HepG2 (cell line): ENCODE results near the gene ABCD1. TPM values are rescaled to one million over a fixed set of nuclear protein-coding genes. Genes with fewer than 3 reads are reported as not detected.

Experiments used
- ATAC-seq: fragments of 200-7000 bp; cut with Tn5 transposase; 3 replicates; pipeline ENCODE4 v1.9.1; 2020; ENCODE audit warnings: mild to moderate bottlenecking, moderate library complexity
- BruUV-seq: library from RNA; stranded (reverse); fragments of 400-500 nt; replicated peaks from 2 replicates; lab custom pipeline; 2021; lab: Mats Ljungman, UMichigan
- CTCF ChIA-PET: fragments of 300-600 bp; formaldehyde crosslinking; extraction: SDS; loops from one replicate; lab custom pipeline; 2021; ENCODE audit warnings: low total read pairs, inconsistent platforms, low intra/inter-chr PET ratio; lab: Yijun Ruan, JAX
- POLR2A ChIA-PET: fragments of 350-600 bp; sonication (Branson Sonifier 250); formaldehyde crosslinking; loops from one replicate; lab custom pipeline; 2020; ENCODE audit warnings: antibody characterized with exemption, inconsistent platforms; lab: Yijun Ruan, JAX
- DNase-seq: peaks from one replicate; pipeline ENCODE4 v3.0.0-alpha.2; 2015; ENCODE audit warnings: low spot score
- FAIRE-seq: peaks from 3 replicates; lab custom pipeline; 2011; peaks lifted over from hg19 to GRCh38; lab: Jason Lieb, UNC
- H2AFZ ChIP-seq: one replicate; pipeline ENCODE4 v1.6.1; 2011; ENCODE audit warnings: low read length, inconsistent platforms
- H3K27ac ChIP-seq: fragments of 300-600 bp; 3 replicates; pipeline ENCODE4 v1.8.0; 2011; ENCODE audit warnings: mixed run types, mild to moderate bottlenecking, mixed read lengths, low read length, inconsistent platforms; ENCODE audit not compliant: insufficient read depth; ENCODE audit errors: extremely low read length
- H3K27me3 ChIP-seq, 2 experiments: fragments of 200-600 bp in 1 of 2; 2 replicates in 1 of 2; 3 replicates in 1 of 2; pipeline versions ENCODE4 v1.6.0 to v1.8.0; 2011; ENCODE audit warnings: low read length in 2 of 2, mild to moderate bottlenecking in 2 of 2, moderate library complexity in 2 of 2, inconsistent platforms in 1 of 2; ENCODE audit not compliant: insufficient read depth in 2 of 2, control insufficient read depth in 1 of 2
- H3K36me3 ChIP-seq, 2 experiments: fragments of 200-600 bp in 1 of 2; replicated peaks in 1 of 2; 2 replicates in 1 of 2; 3 replicates in 1 of 2; pipeline versions ENCODE4 v1.5.1 to v1.8.0; 2011; ENCODE audit warnings: low read length in 2 of 2, inconsistent platforms in 1 of 2; ENCODE audit not compliant: insufficient read depth in 2 of 2, control insufficient read depth in 1 of 2
- H3K4me1 ChIP-seq: 2 replicates; pipeline ENCODE4 v1.5.1; 2012; ENCODE audit warnings: low read length, inconsistent platforms; ENCODE audit not compliant: insufficient read depth
- H3K4me2 ChIP-seq: 2 replicates; pipeline ENCODE4 v1.6.0; 2011; ENCODE audit warnings: low read depth, low read length, inconsistent platforms
- H3K4me3 ChIP-seq, 3 experiments: fragments of 200-600 bp in 1 of 3; sonication (generic), shearing (Covaris generic) in 1 of 3; replicated peaks in 1 of 3; 2 replicates each; pipeline ENCODE4 v1.5.1; 2011 to 2016; ENCODE audit warnings: low read length in 3 of 3, inconsistent platforms in 2 of 3, low read depth in 2 of 3, mild to moderate bottlenecking in 2 of 3, control low read depth in 1 of 3, mixed read lengths in 1 of 3; ENCODE audit not compliant: insufficient read depth in 1 of 3
- H3K79me2 ChIP-seq: one replicate; pipeline ENCODE4 v1.6.1; 2011; ENCODE audit warnings: low read length, inconsistent platforms; ENCODE audit not compliant: insufficient read depth
- H3K9ac ChIP-seq: 2 replicates; pipeline ENCODE4 v1.6.0; 2011; ENCODE audit warnings: mild to moderate bottlenecking, low read depth, low read length, inconsistent platforms; ENCODE audit not compliant: insufficient read depth
- H3K9me3 ChIP-seq: 2 replicates; pipeline ENCODE4 v1.5.1; 2012; ENCODE audit warnings: mild to moderate bottlenecking, low read length
- H4K20me1 ChIP-seq: 2 replicates; pipeline ENCODE4 v1.6.0; 2011; ENCODE audit warnings: inconsistent platforms, mild to moderate bottlenecking, low read length, moderate library complexity; ENCODE audit not compliant: insufficient read depth
- AFF4 ChIP-seq: sonication (generic); formaldehyde crosslinking; IDR thresholded peaks from 2 replicates; pipeline ENCODE4 v1.4.0; 2020; ENCODE audit warnings: missing genetic modification reagents
- ARID5B ChIP-seq: IDR thresholded peaks from 2 replicates; pipeline ENCODE4 v1.4.0; 2020; ENCODE audit warnings: mild to moderate bottlenecking, missing genetic modification reagents
- ATF7-NPFF ChIP-seq: sonication (generic); formaldehyde crosslinking; IDR thresholded peaks from 2 replicates; pipeline ENCODE4 v1.8.1; 2023; ENCODE audit warnings: mild to moderate bottlenecking, low read depth, missing genetic modification reagents, moderate library complexity
- GFI1 ChIP-seq: sonication (generic); formaldehyde crosslinking; IDR thresholded peaks from 2 replicates; pipeline ENCODE4 v1.5.0; 2020; ENCODE audit warnings: missing genetic modification reagents, mild to moderate bottlenecking, borderline replicate concordance
- MEF2D ChIP-seq: sonication (generic); formaldehyde crosslinking; IDR thresholded peaks from 2 replicates; pipeline ENCODE4 v1.5.1; 2020; ENCODE audit warnings: mild to moderate bottlenecking, missing genetic modification reagents
- SMAD1 ChIP-seq: sonication (generic); formaldehyde crosslinking; IDR thresholded peaks from 2 replicates; pipeline ENCODE4 v1.4.0; 2020; ENCODE audit warnings: missing genetic modification reagents, low read depth, mild to moderate bottlenecking, borderline replicate concordance
- TEAD2 ChIP-seq: sonication (generic); formaldehyde crosslinking; IDR thresholded peaks from 2 replicates; pipeline ENCODE4 v1.9.0; 2021; ENCODE audit warnings: missing genetic modification reagents
- ZBTB10 ChIP-seq: sonication (generic); formaldehyde crosslinking; IDR thresholded peaks from 2 replicates; pipeline ENCODE4 v1.4.0; 2020; ENCODE audit warnings: missing genetic modification reagents, borderline replicate concordance
- ZFYVE20 ChIP-seq: sonication (generic); formaldehyde crosslinking; IDR thresholded peaks from 2 replicates; pipeline ENCODE4 v1.8.0; 2023; ENCODE audit warnings: low read depth, mild to moderate bottlenecking, moderate library complexity, missing genetic modification reagents, borderline replicate concordance
- ZNF598 ChIP-seq: sonication (generic); formaldehyde crosslinking; IDR thresholded peaks from 2 replicates; pipeline ENCODE4 v1.5.1; 2020; ENCODE audit warnings: mild to moderate bottlenecking, missing genetic modification reagents, borderline replicate concordance
- ZNF788 ChIP-seq: sonication (generic); formaldehyde crosslinking; IDR thresholded peaks from 2 replicates; pipeline ENCODE4 v1.5.0; 2020; ENCODE audit warnings: mild to moderate bottlenecking, missing genetic modification reagents, borderline replicate concordance
- ZSCAN12 ChIP-seq: sonication (generic); formaldehyde crosslinking; IDR thresholded peaks from 2 replicates; pipeline ENCODE4 v1.9.0; 2021; ENCODE audit warnings: mild to moderate bottlenecking, missing genetic modification reagents
- WGBS: methylation state at CpG from one replicate; pipeline ENCODE4 v1.1.6; 2017; ENCODE audit warnings: low lambda C conversion rate; 5-methylcytosine and 5-hydroxymethylcytosine counted together
- in situ Hi-C: cut with HindIII; loops from 2 replicates; pipeline ENCODE4 v1.10.0; 2017; ENCODE audit warnings: low pct_unique_long_range_greater_than_20kb; ENCODE audit not compliant: extremely low pct_ligation_motif_present
- intact Hi-C: fragments of 100-400 bp; cut with micrococcal nuclease; formaldehyde crosslinking; loops from one replicate; pipeline ENCODE4 v1.10.0; 2022; ENCODE audit not compliant: unreplicated experiment
- polyA plus RNA-seq, 8 experiments: library from polyadenylated mRNA; depleted of rRNA in 3 of 8; stranded (reverse) in 7 of 8; unstranded in 1 of 8; fragments of >200 nt; fragmentation: Illumina TruSeq in 4 of 8; extraction: Trizol in 4 of 8; gene quantifications; 2 replicates each; pipeline versions ENCODE4 v1.2.1 to v1.2.3, GENCODE V29; 2011 to 2016; ENCODE audit warnings: low read depth in 4 of 8, missing spikeins in 1 of 8, mixed read lengths in 1 of 8; ENCODE audit not compliant: insufficient read depth in 1 of 8
- total RNA-seq, 5 experiments: library from RNA; depleted of rRNA; stranded (reverse); fragments of >200 nt; fragmentation: Illumina TruSeq; extraction: Trizol; gene quantifications; 2 replicates each; pipeline ENCODE4 v1.2.3, GENCODE V29; 2016; ENCODE audit warnings: low read depth in 1 of 5

ABCD1 gene
- total and polyA plus RNA-seq, 2 of the 13 experiments (the other 11 are each of a cell fraction or from before 2014, with no cell fraction given): 11.4 to 15.9 TPM

- H3K27ac ChIP-seq: no peak overlapping the region
- no peaks in the 10 kb centered on the region for H4K20me1 ChIP-seq
- ATAC-seq: no peak
- no peak overlapping the region for H3K4me3 ChIP-seq
- no TSS peak for BruUV-seq
- H2AFZ ChIP-seq: no peak overlapping the region
- H3K9me3 ChIP-seq: no peaks in the 10 kb centered on the region
- 0 out of 2 replicates have a peak, but pooled peaks cover under 1% of the 10 kb centered on the region for H3K4me1 ChIP-seq
- no peak for DNase-seq
- intact Hi-C loops: no loop called here
- no peaks in the 10 kb centered on the region for H3K36me3 ChIP-seq
- H3K79me2 ChIP-seq: no peaks in the 10 kb centered on the region
- no peaks in the 10 kb centered on the region for H3K27me3 ChIP-seq
- WGBS: 100% methylated on average over 1 of the region's 37 CpGs
- no peak overlapping the region for H3K9ac ChIP-seq
- FAIRE-seq: no peak
- POLR2A ChIA-PET: no interaction called here
- H3K4me2 ChIP-seq: no peak overlapping the region
- CTCF ChIA-PET: no interaction called here
- in situ Hi-C loops: no loop called here
- TF ChIP-seq ZBTB10 (CRISPR knock-in tag) (no peak), ZNF788 (CRISPR knock-in tag) (no peak), TEAD2 (no peak), MEF2D (CRISPR knock-in tag) (no peak), ZSCAN12 (CRISPR knock-in tag) (no peak), GFI1 (CRISPR knock-in tag) (no peak), ARID5B (CRISPR knock-in tag) (no peak), AFF4 (CRISPR knock-in tag) (no peak), SMAD1 (CRISPR knock-in tag) (no peak), ATF7-NPFF (no peak), ZNF598 (CRISPR knock-in tag) (no peak), ZFYVE20 (CRISPR knock-in tag) (no peak)
Measured at GRCh38 chrX:153771415-153772315, 47.0 kb downstream of the ABCD1 start.
